Measurements from ENCODE around the gene AGO3.

- no peak for TF ChIP-seq MYC (IDR thresholded peaks at IDR 0.05; ENCODE audit: low read depth, low read length)
- no peak for TF ChIP-seq CTCF (IDR thresholded peaks at IDR 0.05; ENCODE audit: extremely low read depth in 1 of 2, insufficient read depth in 1 of 2, low read depth in 1 of 2, low read length in 2 of 2)
- no peak for TF ChIP-seq POLR2AphosphoS5 (IDR thresholded peaks at IDR 0.05; ENCODE audit: insufficient read depth, low read depth, low read length)
Measured at GRCh38 chr1:36080801-36081200, 149.9 kb downstream of the AGO3 start.

Data from endothelial cell of umbilical vein (primary cell).